Panc1 (cell line): ENCODE data around the gene KCNIP3.

ENCODE experiments used
- POLR2AphosphoS5 ChIP-seq: IDR thresholded peaks from 2 replicates; pipeline ENCODE4 v1.6.1; 2012; ENCODE audit warnings: mild to moderate bottlenecking, low read depth, low read length, moderate library complexity
- SIN3A ChIP-seq: IDR thresholded peaks from 2 replicates; pipeline ENCODE4 v1.6.1; 2012; ENCODE audit warnings: low read depth, mild to moderate bottlenecking, low read length, moderate library complexity, borderline replicate concordance; ENCODE audit not compliant: insufficient read depth
- TF ChIP-seq, protein P1 (sequence below): fragments of 450-650 bp; IDR thresholded peaks from 2 replicates; pipeline ENCODE4 v1.5.1; 2017; ENCODE audit warnings: mild to moderate bottlenecking

DNA sequence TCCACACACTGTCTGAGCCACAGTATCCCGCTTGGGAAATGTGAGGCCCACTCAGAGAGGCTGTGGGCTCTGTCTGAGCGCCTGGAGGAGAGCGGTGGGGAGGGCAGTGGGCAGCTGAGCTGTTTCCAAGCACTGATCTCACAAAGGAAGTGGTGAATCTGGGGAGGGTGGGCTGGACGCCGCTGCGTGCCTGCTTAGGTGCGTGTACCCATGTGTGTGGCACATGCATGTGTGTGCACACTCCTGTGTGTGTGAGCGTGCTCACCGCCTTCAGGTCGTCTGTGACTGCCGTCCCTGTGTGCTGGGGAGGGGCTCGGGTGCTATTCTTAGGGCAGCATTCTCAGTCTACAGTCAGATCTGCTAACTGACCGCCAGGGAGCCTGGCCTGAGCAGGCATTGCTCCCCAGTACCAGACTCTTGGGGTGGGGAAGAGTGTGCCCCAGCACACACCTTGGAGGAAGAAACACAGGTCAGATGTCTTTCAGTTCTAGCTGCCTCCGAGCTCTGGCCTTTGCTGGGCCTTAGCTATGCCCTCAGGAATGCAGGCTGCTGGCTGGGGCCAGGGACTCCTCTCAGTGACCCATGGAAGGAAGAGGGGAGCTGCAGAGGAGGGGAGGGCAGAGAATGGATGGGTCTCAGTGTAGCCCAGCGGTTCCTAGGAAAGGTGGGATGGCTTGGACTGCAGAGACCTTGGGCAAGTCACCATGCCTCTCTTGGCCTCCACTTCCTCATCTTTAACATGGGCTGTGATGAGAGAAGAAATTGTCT lies 31.4 kb downstream of the KCNIP3 start:
- TF ChIP-seq POLR2AphosphoS5: no peak
- TF ChIP-seq, protein P1, sequence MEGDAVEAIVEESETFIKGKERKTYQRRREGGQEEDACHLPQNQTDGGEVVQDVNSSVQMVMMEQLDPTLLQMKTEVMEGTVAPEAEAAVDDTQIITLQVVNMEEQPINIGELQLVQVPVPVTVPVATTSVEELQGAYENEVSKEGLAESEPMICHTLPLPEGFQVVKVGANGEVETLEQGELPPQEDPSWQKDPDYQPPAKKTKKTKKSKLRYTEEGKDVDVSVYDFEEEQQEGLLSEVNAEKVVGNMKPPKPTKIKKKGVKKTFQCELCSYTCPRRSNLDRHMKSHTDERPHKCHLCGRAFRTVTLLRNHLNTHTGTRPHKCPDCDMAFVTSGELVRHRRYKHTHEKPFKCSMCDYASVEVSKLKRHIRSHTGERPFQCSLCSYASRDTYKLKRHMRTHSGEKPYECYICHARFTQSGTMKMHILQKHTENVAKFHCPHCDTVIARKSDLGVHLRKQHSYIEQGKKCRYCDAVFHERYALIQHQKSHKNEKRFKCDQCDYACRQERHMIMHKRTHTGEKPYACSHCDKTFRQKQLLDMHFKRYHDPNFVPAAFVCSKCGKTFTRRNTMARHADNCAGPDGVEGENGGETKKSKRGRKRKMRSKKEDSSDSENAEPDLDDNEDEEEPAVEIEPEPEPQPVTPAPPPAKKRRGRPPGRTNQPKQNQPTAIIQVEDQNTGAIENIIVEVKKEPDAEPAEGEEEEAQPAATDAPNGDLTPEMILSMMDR: no peak
- TF ChIP-seq SIN3A: no peak
